HG03432 (cell line): Measurements from ENCODE around the gene GATA5.

Source experiments
- ATAC-seq: cut with Tn5 transposase; IDR thresholded peaks from one replicate; pipeline ENCODE4 v1.9.1; 2021; ENCODE audit warnings: mild to moderate bottlenecking, moderate library complexity; ENCODE audit not compliant: unreplicated experiment

Gene GATA5

GRCh38 chr20:62473717-62474603 lies 1.8 kb downstream of the GATA5 start:
- no peak for ATAC-seq

DNA sequence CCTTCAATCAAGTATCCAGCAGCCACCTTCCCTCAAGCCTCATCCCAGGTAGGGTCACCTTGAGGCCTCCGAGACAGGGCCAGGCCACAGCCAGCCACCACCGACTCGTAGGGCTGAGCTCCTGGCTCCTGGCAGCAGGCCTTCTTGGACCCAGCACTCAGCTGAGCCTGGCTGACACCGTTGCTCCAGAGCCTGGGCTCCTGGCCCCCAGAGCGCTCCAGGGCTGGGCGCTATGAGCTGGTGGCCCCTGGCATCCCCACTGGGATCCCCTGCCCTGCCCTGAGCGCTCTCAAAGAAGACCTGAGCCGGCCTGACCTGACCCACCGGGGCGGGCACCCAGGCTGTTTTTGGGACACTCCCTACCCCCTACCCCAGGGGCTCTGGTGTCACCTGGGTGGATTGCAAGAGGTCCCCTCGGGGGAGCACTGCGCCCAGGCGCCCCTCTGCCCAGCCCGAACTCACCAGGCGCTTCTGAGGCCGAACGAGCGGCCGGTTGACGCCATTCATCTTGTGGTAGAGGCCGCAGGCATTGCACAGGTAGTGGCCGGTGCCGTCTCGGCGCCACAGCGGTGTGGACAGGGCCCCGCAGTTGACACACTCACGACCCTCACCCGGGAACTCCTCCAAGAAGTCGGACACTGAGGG lies 2.7 kb downstream of the GATA5 start:
- ATAC-seq, result no peak

- no peak for ATAC-seq
These were observed 3.5 kb downstream of the GATA5 start for GRCh38 chr20:62472138-62472940.

GRCh38 chr20:62470459-62470858 lies 5.3 kb downstream of the GATA5 start:
- ATAC-seq, result no peak

DNA sequence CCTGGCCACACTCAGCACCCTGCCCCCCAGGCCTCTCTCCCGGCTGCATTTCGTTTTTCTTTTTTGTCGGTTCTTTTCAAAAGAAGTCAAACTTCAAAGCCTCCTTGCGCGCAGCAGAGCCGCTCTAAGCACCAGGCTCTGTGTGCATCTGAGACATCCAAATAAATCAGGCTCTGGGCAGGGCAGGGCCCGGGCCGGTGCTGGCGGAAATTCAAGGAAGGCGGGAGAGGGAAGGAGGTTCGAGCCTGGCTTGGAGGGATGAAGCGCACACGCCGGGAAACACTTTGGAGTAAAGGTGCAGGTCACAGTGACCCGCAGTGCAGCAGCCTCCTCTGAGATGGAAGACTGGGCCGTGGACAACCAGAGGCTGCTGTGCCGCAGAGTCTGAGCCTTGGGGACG lies 5.8 kb downstream of the GATA5 start:
- no peak for ATAC-seq

- no peak for ATAC-seq
These were observed 6.4 kb downstream of the GATA5 start for GRCh38 chr20:62469352-62469751.

- no peak for ATAC-seq
These were observed 8.8 kb downstream of the GATA5 start for GRCh38 chr20:62466806-62467537.

- ATAC-seq, result no peak
These were observed 9.6 kb downstream of the GATA5 start for GRCh38 chr20:62466072-62466760.

GRCh38 chr20:62464990-62465389 lies 10.8 kb downstream of the GATA5 start:
- ATAC-seq, result no peak

DNA sequence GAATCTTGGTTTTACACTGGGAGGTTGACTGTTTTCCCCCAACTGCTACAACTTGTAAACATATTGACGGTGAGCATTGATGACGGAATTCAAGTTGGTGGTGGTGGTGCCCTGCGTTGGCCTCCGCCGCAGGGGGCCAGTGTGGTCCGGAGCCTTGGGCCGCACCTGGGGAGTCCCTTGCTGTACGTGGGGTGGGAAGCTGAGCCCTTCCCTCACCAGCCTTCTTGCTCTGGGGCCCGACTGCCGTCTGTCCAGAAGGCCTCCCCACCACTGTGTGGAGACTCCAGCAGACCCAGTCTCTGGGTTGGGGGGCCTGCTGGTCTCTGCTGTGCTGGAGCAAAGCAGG lies 11.4 kb downstream of the GATA5 start:
- ATAC-seq, result no peak

GRCh38 chr20:62463651-62464424 lies 12.0 kb downstream of the GATA5 start:
- no peak for ATAC-seq

DNA sequence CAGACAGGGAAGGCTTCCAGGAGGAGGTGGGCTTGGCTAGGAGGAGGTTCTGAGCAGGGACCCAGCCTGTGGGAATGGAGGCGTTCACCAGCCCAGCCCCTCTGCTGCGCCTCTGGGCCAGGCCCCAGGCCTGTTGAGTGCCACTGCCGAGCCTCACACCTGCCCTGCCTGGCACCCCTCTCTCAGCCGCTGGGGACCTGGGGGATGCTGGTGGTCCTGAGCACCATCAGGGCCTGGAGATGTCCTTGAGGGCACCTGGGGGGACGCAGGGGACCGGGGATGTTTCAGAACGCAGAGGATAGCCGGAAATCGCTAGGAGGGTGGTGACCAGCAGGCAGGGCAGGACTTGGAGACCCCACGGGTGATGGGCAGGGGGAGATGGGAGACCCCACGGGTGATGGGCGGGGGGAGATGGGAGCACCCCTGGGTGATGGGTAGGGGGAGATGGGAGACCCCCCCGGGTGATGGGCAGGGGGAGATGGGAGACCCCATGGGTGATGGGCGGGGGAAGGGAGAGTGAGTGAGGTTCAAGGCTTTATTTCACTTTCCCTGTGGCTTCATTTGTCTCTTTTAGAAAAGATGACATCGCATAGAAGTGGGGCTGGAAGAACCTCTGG lies 12.7 kb downstream of the GATA5 start:
- no peak for ATAC-seq

- no peak for ATAC-seq
These were observed 14.0 kb downstream of the GATA5 start for GRCh38 chr20:62461834-62462233.

GRCh38 chr20:62461157-62461556 lies 14.6 kb downstream of the GATA5 start:
- ATAC-seq, result no peak

DNA sequence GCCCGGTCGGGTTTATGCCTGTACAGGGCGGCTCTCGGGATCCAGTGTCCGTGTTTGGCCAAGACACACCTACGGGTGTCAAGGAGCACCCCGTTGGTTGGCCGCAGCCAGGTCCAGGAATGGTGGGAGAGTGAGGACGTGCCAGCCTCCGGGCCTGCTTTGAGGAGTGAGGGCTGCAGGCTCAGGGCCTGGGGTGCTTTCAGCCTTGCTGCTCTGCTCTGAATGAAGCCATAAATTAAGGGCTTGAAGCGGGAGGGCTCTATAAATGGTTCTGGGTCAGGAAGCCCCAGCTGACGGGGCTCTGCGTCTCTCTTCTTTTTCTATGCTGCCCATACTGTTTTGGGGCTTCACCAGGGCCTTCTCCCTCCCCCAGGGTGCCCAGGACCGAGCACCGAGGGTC lies 15.1 kb downstream of the GATA5 start:
- ATAC-seq, result no peak

DNA sequence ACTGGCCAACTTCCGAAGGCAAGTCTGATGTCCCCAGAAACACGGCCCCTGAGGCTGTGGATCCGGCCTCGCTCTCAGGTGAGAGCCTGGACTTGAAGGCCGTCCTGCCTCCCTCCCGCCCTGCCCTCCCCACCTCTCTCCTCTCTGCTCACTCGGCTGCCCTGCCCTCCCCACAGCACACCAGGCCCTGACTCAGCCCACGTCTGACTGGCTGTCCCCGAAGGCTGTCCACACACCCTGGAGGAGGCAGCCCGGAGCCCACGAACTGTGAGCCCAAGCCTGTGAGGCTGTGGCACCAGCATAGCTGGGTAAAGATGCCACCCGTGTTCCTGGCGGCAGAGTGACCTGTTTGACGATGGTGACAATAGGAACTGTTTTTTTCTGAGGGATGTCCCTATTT lies 16.3 kb downstream of the GATA5 start:
- ATAC-seq, result no peak

GRCh38 chr20:62458275-62459251 lies 17.2 kb downstream of the GATA5 start:
- no peak for ATAC-seq

DNA sequence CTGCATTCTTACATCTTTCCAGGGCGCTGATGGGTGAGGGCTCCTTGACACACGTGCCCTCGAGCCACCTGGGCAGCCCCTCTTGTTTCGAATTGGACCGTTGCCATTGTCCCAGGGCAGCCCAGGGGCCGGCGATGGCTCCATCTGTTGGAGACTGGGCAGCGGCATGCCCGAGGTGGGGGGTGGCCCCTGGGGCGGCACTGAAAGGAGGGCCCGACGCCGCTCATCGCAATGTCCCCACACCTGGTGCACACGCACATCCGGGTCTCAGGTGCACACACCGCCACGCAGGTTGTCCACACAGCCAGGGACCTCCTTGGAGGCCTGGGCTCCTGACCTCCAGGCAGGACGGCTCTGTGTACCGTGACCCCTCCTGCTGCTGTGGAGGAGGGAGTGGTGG lies 18.0 kb downstream of the GATA5 start:
- no peak for ATAC-seq
